GM12891 (cell line): ENCODE data around the gene PTGR1.

ENCODE experiments used
- POLR2A ChIP-seq: IDR thresholded peaks from 2 replicates; pipeline ENCODE4 v1.6.1; 2011; ENCODE audit warnings: low read depth, low read length, control low read depth
- POLR2AphosphoS5 ChIP-seq: IDR thresholded peaks from 2 replicates; pipeline ENCODE4 v1.6.1; 2011; ENCODE audit warnings: low read depth, low read length, control low read depth

- TF ChIP-seq POLR2A: no peak
- no peak for TF ChIP-seq POLR2AphosphoS5
Measured at GRCh38 chr9:111613436-111614040, 14.1 kb upstream of the PTGR1 start.
